ENCODE results near the gene AGO1. TPM values are rescaled to one million over a fixed set of nuclear protein-coding genes. Genes with fewer than 3 reads are reported as not detected.

AGO1 gene
- total and polyA plus RNA-seq, 8 donors = 2.7 to 18.7 (median 11.5) TPM

DNA sequence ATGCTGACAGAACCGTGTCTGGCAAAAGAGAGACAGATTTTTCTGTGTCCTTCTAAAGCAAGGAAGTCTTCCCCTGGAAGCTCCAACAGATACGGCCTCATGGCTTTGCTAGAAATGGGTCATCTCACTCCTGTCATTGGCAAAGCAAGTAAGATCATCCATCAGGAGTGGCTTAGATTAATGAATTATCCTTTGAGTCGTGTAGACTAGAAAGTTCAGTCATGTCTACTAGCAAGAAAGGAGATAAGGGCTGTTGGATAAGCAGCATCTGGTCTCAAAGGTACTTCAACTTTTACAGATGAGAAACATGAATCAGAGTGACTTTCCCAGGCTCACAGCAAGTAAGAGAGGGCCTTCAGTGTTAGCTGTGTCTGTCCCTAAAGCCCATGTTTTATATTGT lies 44.5 kb downstream of the AGO1 start:
- 56 to 60% methylated on average over 3 of the region's 3 CpGs for whole genome bisulfite sequencing, 2 donors
- H3K4me3 ChIP-seq = no peak overlapping the region
- TF ChIP-seq, protein P1, sequence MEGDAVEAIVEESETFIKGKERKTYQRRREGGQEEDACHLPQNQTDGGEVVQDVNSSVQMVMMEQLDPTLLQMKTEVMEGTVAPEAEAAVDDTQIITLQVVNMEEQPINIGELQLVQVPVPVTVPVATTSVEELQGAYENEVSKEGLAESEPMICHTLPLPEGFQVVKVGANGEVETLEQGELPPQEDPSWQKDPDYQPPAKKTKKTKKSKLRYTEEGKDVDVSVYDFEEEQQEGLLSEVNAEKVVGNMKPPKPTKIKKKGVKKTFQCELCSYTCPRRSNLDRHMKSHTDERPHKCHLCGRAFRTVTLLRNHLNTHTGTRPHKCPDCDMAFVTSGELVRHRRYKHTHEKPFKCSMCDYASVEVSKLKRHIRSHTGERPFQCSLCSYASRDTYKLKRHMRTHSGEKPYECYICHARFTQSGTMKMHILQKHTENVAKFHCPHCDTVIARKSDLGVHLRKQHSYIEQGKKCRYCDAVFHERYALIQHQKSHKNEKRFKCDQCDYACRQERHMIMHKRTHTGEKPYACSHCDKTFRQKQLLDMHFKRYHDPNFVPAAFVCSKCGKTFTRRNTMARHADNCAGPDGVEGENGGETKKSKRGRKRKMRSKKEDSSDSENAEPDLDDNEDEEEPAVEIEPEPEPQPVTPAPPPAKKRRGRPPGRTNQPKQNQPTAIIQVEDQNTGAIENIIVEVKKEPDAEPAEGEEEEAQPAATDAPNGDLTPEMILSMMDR (IDR thresholded peaks at IDR 0.05) = no peak
- no peak overlapping the region for H3K27ac ChIP-seq
- ATAC-seq (no peak), DNase-seq (no peak), FAIRE-seq (no peak)
- H3K9me3 ChIP-seq = no peaks in the 10 kb centered on the region
- H3K4me1 ChIP-seq = peaks cover under 1 to 9% (median 5%) of the 10 kb centered on the region in 3 donors
- no peaks in the 10 kb centered on the region for H3K27me3 ChIP-seq
- H3K36me3 ChIP-seq = no peaks in the 10 kb centered on the region
- intact Hi-C loops (cut with DNase I) = no loop called here

DNA sequence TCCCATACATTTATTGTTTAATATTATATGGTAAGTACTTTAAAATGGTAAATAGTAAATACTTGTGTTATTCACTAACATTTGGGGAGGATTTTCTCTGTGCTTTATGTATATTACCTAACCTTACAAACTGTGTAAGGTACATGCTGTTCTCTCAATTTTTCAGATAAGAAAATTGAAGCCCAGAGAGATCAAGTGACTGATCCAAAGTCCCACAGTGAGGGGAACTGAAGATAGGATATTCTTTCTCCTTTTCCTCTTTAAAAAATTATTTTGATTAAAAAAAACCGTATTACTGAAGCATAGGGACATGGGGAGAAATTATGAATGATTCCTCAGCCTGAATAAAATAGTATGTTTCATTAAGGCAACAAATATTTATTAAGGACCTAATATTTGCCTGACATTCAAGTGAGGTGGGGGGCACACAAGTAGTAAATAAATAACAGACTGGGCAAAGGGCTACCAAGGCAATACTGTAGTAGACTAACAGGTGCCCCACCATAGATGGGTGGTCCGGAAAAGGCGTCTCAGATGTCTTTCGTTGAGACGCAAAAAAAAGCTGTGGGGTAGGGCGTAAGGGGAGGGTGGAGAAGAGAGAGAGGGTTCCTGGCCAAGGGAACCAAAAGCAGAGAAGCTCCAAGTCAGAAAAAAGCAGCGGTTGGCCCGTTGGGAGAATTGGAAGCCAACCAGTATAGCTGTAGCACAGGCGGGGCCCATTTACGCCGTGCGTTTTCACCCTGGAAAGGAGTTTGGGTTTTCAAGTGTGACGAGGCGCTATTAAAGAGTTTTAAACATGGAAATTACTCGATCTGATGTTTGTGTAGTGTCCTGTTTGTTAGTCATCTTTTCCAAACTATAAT lies 47.0 kb downstream of the AGO1 start:
- peak overlapping the region; percentile 93 to 97 (median 95) for H3K27ac ChIP-seq
- no peaks in the 10 kb centered on the region for H3K9me3 ChIP-seq
- 1% methylated on average over 15 of the region's 15 CpGs for WGBS, 2 donors
- peak overlapping the region; percentile 78 to 88 (median 84) for H3K4me3 ChIP-seq
- intact Hi-C loops (cut with DNase I) = no loop called here
- DNase-seq (peak in 4 of 6 donors; percentile 21 to 46 (median 32)), ATAC-seq (peak; percentile 33 to 57 (median 49)), FAIRE-seq (no peak)
- TF ChIP-seq, protein P1 (IDR thresholded peaks at IDR 0.05) = no peak
- H3K4me1 ChIP-seq = peaks cover 10 to 20% (median 17%) of the 10 kb centered on the region in 3 donors
- no peaks in the 10 kb centered on the region for H3K36me3 ChIP-seq
- H3K27me3 ChIP-seq = no peaks in the 10 kb centered on the region

DNA sequence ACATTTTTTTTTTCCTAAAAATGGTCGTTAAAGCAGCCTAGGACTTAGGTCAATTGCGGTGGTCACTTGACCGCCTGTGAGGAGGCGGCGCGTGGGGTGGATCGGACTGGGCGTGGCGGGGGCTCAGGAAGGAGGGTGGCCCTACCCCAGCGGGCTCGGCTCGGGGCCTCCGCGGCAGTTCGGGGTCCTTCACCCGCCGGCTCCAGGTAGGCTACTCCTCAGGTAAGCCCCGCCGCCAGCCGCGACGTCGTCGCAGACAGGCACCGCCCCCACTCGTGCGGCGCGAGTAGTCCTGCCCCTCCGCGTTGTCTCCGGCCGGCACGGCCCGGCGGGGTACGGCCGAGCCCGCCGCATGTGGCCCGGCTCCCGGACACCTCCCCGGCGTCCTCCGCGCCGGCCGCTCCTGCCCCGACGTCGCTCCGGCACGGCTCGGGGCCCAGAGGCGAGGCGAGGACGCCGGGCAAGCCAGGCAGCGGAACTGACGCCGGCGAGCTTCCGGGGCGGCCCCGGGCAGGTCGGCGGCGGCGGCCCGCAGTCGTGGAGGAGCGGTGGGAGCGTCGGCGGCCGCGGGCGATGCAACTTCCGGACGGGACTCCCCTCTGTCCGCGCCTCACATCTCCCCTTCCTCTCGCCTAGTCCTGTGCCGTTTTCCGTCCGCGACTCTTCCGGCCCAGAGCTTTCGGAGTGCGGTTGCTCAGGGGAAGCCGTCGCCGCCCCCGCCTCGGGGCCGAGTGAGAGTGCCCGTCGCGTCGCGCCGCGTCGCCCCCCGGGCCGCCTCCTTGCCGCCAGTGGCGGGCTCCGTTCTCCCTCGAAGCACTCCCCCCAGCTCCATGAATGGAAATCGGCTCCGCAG lies 47.8 kb downstream of the AGO1 start, which contains the start of gene AGO3:
Gene AGO3, plus strand, starts transcription at position 513 of the 853 bp plus-strand sequence. Its CDS starts 322 bp downstream, at position 835.
- intact Hi-C loops (cut with DNase I) = no loop called here
- no peak for FAIRE-seq
- peak; percentile 88 to 94 (median 93) for ATAC-seq
- peak within 1 kb of the TSS; percentile 93 to 97 (median 95) for H3K27ac ChIP-seq
- no peaks in the 10 kb centered on the region for H3K27me3 ChIP-seq
- H3K4me1 ChIP-seq = peaks cover 10 to 24% (median 17%) of the 10 kb centered on the region in 3 donors
- TF ChIP-seq, protein P1 (IDR thresholded peaks at IDR 0.05) = no peak
- DNase-seq = peak; percentile 73 to 93 (median 84)
- WGBS, 2 donors = 0 to 1% methylated on average over 53 to 112 of the region's 112 CpGs
- no peaks in the 10 kb centered on the region for H3K9me3 ChIP-seq
- H3K4me3 ChIP-seq = peak within 1 kb of the TSS; percentile 78 to 88 (median 84)
- no peaks in the 10 kb centered on the region for H3K36me3 ChIP-seq

DNA sequence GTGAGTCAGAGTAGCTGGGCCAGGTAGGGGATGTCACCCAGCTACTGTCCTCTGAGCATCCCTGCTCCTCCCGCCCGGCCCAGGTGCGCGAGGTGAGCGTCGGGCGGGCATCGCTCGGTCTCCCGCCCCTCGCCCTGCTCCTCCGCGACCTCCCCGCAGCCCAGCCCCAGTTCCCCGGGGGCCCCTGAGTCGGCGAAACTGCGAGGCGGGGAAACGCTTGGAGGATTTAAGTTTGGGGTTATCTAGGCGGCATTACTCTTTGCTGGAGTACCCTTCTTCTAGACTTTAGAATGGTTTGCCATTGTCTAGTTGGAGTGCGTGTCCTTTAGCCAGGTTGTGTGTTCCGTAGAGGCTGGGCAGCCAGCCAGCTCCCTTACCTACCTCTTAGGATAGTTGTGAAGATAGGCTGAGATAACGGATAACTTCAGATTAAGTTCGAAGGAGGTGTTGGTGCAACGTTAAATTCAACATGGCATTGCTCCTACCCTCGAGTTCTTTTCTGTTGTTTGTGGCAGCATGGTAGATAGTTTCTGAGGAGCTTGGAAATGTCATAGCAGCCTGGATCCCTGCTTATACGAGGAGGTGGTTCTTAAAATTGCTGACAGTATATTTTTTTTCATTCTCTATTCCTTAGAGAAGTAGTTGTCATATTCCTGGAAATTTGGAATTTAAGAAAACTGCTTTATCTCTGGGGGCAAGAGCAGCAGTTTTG lies 48.6 kb downstream of the AGO1 start:
- Histone ChIP-seq H3K36me3 (no peaks in the 10 kb centered on the region), H3K4me3 (peak overlapping the region; percentile 78 to 88 (median 84)), H3K9me3 (no peaks in the 10 kb centered on the region), H3K27ac (peak overlapping the region; percentile 93 to 97 (median 95)), H3K27me3 (no peaks in the 10 kb centered on the region), H3K4me1 (peaks cover 10 to 24% (median 17%) of the 10 kb centered on the region in 3 donors)
- intact Hi-C loops (cut with DNase I) = no loop called here
- 0 to 1% methylated on average over 28 of the region's 28 CpGs for WGBS, 2 donors
- ATAC-seq = peak; percentile 21 to 52 (median 34)
- no peak for FAIRE-seq
- peak in 5 of 6 donors; percentile 14 to 70 (median 42) for DNase-seq
- TF ChIP-seq, protein P1 (IDR thresholded peaks at IDR 0.05) = no peak
